Activated CD4-positive, alpha-beta T cell treated with anti-CD3 and anti-CD28 coated beads, Interleukin-2, amount 10 ng/mL, durations not matched to agents 7 days and 5 days (primary cell): ENCODE measurements around the gene EDA. TPM values are rescaled to one million over a fixed set of nuclear protein-coding genes. Genes with fewer than 3 reads are reported as not detected.

ENCODE experiments used
- CTCF ChIA-PET: fragments of 350-600 bp; sonication (Branson Sonifier 250); formaldehyde crosslinking; loops from one replicate; lab custom pipeline; 2021; ENCODE audit warnings: antibody characterized with exemption; lab: Charles Lee
- POLR2A ChIA-PET: fragments of 350-600 bp; sonication (Branson Sonifier 250); formaldehyde crosslinking; loops from one replicate; lab custom pipeline; 2021; ENCODE audit warnings: antibody characterized with exemption; lab: Charles Lee
- DNase-seq: peaks from one replicate; pipeline ENCODE4 v3.0.0-alpha.2; 2020
- H3K27ac Mint-ChIP-seq: one replicate; pipeline ENCODE4 v1.8.0; 2021; ENCODE audit warnings: mild to moderate bottlenecking, moderate library complexity, mixed read lengths
- H3K27me3 Mint-ChIP-seq: one replicate; pipeline ENCODE4 v1.8.0; 2021; ENCODE audit warnings: mixed read lengths
- H3K36me3 Mint-ChIP-seq: one replicate; pipeline ENCODE4 v1.8.0; 2021; ENCODE audit warnings: low read depth, mixed read lengths
- H3K4me1 Mint-ChIP-seq: one replicate; pipeline ENCODE4 v1.8.0; 2021; ENCODE audit warnings: mixed read lengths
- H3K4me3 Mint-ChIP-seq: one replicate; pipeline ENCODE4 v1.8.0; 2021; ENCODE audit warnings: mild to moderate bottlenecking, moderate library complexity, mixed read lengths
- H3K9me3 Mint-ChIP-seq: one replicate; pipeline ENCODE4 v1.8.0; 2021; ENCODE audit warnings: mixed read lengths
- total RNA-seq, 2 experiments: library from RNA; stranded (reverse); gene quantifications; one replicate each; pipeline ENCODE4 v1.2.3, GENCODE V29; 2021

Gene EDA
- total RNA-seq, result 1 to 10 TPM; 1.4 to 1.9 TPM

GRCh38 chrX:69615779-69616456 is at the start of gene EDA:
Gene EDA (plus strand): TSS chrX:69616113.
- Mint-ChIP-seq H3K36me3 (no peaks in the 10 kb centered on the region), H3K9me3 (no peaks in the 10 kb centered on the region), H3K4me3 (peak within 1 kb of the TSS; percentile 69), H3K4me1 (no peaks in the 10 kb centered on the region), H3K27me3 (peaks cover 25% of the 10 kb centered on the region), H3K27ac (no peak within 1 kb of the TSS)
- ChIA-PET CTCF (interaction anchor here (1.0 kb wide), 1 partner anchor 9 kb away, joined by 3 read pairs; no protein-coding TSS in a partner anchor), POLR2A (no interaction called here)
- DNase-seq, result peak; percentile 51

DNA sequence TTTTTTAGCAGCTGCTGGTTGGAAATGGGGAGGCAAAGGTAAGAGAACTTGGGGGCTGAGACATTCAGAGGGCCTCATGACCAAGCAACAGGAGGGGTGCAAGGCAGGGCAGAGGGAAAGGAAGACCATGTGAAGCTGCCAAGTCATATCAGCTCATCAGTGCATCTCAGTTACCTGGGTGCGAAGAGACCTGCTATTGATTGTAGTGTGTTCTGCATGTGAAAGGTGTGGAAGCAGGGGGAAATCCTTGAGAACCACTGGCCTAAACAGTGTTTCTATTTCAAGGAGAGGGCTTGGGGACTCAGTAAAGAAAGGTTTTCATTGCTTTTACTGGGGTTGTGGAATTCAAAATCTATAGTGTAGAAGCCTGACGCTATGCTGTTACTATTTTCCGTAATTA is 47.1 kb upstream of the EDA start:
- no peak overlapping the region for H3K4me3 Mint-ChIP-seq
- H3K27me3 Mint-ChIP-seq, result no peaks in the 10 kb centered on the region
- no peaks in the 10 kb centered on the region for H3K36me3 Mint-ChIP-seq
- H3K27ac Mint-ChIP-seq, result no peak overlapping the region
- no peaks in the 10 kb centered on the region for H3K9me3 Mint-ChIP-seq
- H3K4me1 Mint-ChIP-seq, result no peaks in the 10 kb centered on the region
- ChIA-PET POLR2A (no interaction called here), CTCF (interaction anchor here (0.6 kb wide), 1 partner anchor 1286 kb away, joined by 4 read pairs; no protein-coding TSS in a partner anchor)
- DNase-seq, result no peak

DNA sequence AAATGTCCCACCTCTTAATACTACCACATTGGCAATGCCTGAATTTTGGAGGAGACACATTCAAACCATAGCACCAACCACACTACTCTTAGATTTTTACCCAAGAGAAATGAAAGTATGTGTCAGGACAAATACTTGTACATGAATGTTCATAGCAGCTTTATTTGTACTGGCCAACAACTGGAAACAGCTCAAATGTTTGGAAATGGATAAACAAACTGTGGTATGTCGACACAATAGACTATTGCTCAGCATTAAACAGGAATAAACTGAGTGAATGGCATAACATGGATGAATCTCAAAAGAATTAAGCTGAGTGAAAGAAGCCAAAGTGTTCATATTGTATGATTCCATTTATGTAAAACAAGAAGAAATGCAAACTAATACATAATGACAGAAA is 18.5 kb upstream of the EDA start:
- Mint-ChIP-seq H3K4me3 (no peak overlapping the region), H3K36me3 (no peaks in the 10 kb centered on the region), H3K27ac (no peak overlapping the region), H3K27me3 (peaks cover 3% of the 10 kb centered on the region), H3K9me3 (no peaks in the 10 kb centered on the region), H3K4me1 (no peaks in the 10 kb centered on the region)
- no peak for DNase-seq
- ChIA-PET POLR2A (no interaction called here), CTCF (no interaction called here)

DNA sequence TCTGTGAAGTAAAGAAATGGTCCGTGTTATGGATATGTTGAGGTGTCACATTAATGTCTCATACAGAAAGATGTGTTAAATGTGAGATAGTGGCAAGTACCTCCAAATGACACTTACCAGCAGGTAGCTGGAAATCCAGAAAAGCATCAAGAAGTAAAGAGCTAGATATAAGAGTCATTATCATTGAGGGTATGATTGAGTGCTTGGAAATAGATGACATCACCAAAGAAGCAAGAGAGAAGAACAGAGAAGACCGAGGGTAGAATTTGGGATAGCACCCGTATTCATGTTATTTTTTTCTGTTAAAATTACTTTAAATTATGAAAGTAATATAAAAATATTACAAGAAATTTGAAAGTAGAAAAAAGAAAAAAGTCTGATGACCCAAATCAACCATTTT is 15.7 kb upstream of the EDA start:
- ChIA-PET POLR2A (no interaction called here), CTCF (no interaction called here)
- no peaks in the 10 kb centered on the region for H3K4me1 Mint-ChIP-seq
- peaks cover 3% of the 10 kb centered on the region for H3K27me3 Mint-ChIP-seq
- H3K27ac Mint-ChIP-seq, result no peak overlapping the region
- DNase-seq, result no peak
- no peaks in the 10 kb centered on the region for H3K36me3 Mint-ChIP-seq
- H3K9me3 Mint-ChIP-seq, result no peaks in the 10 kb centered on the region
- no peak overlapping the region for H3K4me3 Mint-ChIP-seq

DNA sequence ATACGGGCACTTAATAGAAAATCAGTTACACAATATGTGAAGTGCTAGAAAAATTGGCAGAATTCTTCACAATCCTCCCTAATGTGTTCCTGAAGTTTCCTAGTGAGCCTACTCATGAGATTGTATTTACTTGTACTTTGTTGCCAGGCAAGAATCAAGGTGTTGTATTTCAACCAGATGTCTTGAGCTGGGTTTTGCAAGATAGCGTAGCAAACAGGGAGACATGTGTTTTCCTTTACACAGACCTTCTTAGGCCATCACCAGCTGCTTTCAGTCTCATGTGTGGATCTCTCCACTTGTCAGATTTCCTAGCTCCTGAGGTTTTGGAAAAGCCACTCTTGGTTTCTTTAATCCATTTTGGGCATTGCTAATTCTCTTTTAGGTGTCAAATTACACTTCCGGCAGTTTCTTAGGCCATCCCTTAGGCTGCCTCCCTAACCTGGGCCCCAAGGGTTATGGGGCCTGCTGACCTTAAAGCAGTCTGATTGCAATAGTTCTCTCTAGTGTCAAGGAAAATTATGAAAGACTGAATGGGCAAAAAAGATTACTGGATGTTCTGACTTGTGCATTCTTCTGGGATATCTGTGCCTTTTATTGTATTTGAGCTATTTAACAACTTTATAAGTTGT is 12.2 kb upstream of the EDA start:
- DNase-seq, result no peak
- H3K27me3 Mint-ChIP-seq, result peaks cover 3% of the 10 kb centered on the region
- no peaks in the 10 kb centered on the region for H3K36me3 Mint-ChIP-seq
- no peaks in the 10 kb centered on the region for H3K4me1 Mint-ChIP-seq
- no peaks in the 10 kb centered on the region for H3K9me3 Mint-ChIP-seq
- H3K4me3 Mint-ChIP-seq, result no peak overlapping the region
- POLR2A ChIA-PET, result no interaction called here
- CTCF ChIA-PET, result interaction anchor here (1.0 kb wide), 1 partner anchor 15 kb away, joined by 3 read pairs; no protein-coding TSS in a partner anchor
- no peak overlapping the region for H3K27ac Mint-ChIP-seq

DNA sequence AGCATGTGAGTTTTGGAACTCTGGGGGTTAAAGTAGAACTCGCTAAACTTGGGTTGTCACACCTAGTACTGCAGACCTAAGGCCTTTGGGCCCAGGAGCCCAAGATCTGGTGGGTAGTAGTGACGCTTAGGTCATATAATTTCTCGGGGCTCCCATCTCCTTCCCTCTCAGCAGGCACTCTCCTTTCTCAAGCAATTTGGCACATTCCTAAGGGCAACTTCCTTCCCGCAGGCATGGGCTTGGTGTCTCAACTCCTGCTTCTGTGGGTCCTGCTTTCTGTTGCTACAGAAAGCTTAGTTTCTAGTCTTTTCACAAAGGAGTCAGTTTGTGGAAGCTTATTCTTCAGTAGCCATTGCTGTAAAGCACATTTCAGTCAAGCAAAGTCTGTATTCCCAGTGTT is 10.4 kb upstream of the EDA start:
- CTCF ChIA-PET, result no interaction called here
- POLR2A ChIA-PET, result no interaction called here

DNA sequence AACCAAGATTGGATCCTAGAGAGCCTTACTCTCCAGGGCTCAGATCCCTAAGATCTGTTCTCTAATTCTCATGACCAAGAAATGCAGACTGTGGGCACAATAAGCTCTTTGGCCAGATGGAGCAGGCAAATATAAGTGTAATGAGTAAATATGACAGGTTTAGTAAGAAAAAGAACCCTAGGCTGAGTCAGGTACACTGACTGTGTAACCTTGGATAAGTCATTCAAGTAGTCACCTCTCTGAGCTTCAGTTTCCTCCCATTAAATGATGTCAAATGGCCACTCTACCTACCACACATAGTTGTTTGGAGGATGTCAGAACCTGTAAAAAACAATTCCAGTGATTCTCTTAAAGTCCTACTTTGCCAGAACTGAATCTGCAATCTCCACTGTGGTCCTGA is 8.3 kb upstream of the EDA start:
- Mint-ChIP-seq H3K4me3 (no peak overlapping the region), H3K9me3 (no peaks in the 10 kb centered on the region), H3K27me3 (peaks cover 3% of the 10 kb centered on the region), H3K4me1 (no peaks in the 10 kb centered on the region), H3K27ac (no peak overlapping the region), H3K36me3 (no peaks in the 10 kb centered on the region)
- ChIA-PET POLR2A (no interaction called here), CTCF (no interaction called here)
- DNase-seq, result no peak

More for the DNA sequence above, 10.4 kb upstream of the EDA start:
- Mint-ChIP-seq H3K4me1 (no peaks in the 10 kb centered on the region), H3K27ac (no peak overlapping the region), H3K36me3 (no peaks in the 10 kb centered on the region), H3K9me3 (no peaks in the 10 kb centered on the region), H3K27me3 (peaks cover 3% of the 10 kb centered on the region), H3K4me3 (no peak overlapping the region)
- DNase-seq, result no peak

DNA sequence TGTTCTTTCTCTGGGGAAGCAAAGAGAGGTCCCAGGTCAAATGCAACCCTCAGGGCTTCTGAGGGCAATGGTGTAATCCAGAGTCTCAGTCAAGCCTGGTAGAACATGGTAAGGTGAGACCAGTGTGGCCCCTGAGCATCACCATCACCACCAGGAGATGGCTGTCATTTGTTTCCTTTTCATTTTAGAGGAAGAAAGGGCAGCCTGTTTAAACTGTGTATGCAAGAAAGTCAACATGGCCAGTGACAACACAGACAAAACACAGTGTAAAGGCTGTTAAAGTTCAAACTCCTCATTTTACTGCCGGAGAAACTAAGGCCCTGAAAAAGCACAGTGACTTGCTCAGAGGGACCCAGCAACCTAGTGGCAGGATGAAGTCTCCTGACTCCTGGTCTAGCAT is 2.0 kb upstream of the EDA start:
- Mint-ChIP-seq H3K36me3 (no peaks in the 10 kb centered on the region), H3K27me3 (peaks cover 25% of the 10 kb centered on the region), H3K9me3 (no peaks in the 10 kb centered on the region), H3K27ac (no peak overlapping the region), H3K4me1 (no peaks in the 10 kb centered on the region), H3K4me3 (no peak overlapping the region)
- ChIA-PET POLR2A (no interaction called here), CTCF (no interaction called here)
- no peak for DNase-seq

GRCh38 chrX:69614886-69615285 is 1.0 kb upstream of the EDA start:
- Mint-ChIP-seq H3K4me3 (no peak overlapping the region), H3K9me3 (no peaks in the 10 kb centered on the region), H3K4me1 (no peaks in the 10 kb centered on the region), H3K27ac (no peak overlapping the region), H3K36me3 (no peaks in the 10 kb centered on the region), H3K27me3 (peaks cover 25% of the 10 kb centered on the region)
- ChIA-PET POLR2A (no interaction called here), CTCF (no interaction called here)
- DNase-seq, result no peak

GRCh38 chrX:69615342-69615741 is 571 bp upstream of the EDA start:
- ChIA-PET POLR2A (no interaction called here), CTCF (interaction anchor here (1.0 kb wide), 1 partner anchor 10 kb away, joined by 3 read pairs; no protein-coding TSS in a partner anchor)
- Mint-ChIP-seq H3K27ac (no peak overlapping the region), H3K4me3 (no peak overlapping the region), H3K27me3 (peaks cover 25% of the 10 kb centered on the region), H3K9me3 (no peaks in the 10 kb centered on the region), H3K4me1 (no peaks in the 10 kb centered on the region), H3K36me3 (no peaks in the 10 kb centered on the region)
- no peak for DNase-seq

- Mint-ChIP-seq H3K27me3 (peaks cover 25% of the 10 kb centered on the region), H3K4me3 (peak overlapping the region; percentile 69), H3K27ac (peak overlapping the region; percentile 9), H3K9me3 (no peaks in the 10 kb centered on the region), H3K4me1 (no peaks in the 10 kb centered on the region), H3K36me3 (no peaks in the 10 kb centered on the region)
- DNase-seq, result no peak
- ChIA-PET CTCF (no interaction called here), POLR2A (no interaction called here)
These were observed 717 bp downstream of the EDA start for GRCh38 chrX:69616457-69617203.

GRCh38 chrX:69618803-69619202 is 2.9 kb downstream of the EDA start:
- ChIA-PET CTCF (interaction anchor here (1.0 kb wide), 1 partner anchor 14 kb away, joined by 3 read pairs; no protein-coding TSS in a partner anchor), POLR2A (no interaction called here)
- peak; percentile 8 for DNase-seq
- Mint-ChIP-seq H3K4me1 (no peaks in the 10 kb centered on the region), H3K9me3 (no peaks in the 10 kb centered on the region), H3K27me3 (peaks cover 20% of the 10 kb centered on the region), H3K36me3 (no peaks in the 10 kb centered on the region), H3K4me3 (no peak overlapping the region), H3K27ac (no peak overlapping the region)

- H3K4me1 Mint-ChIP-seq, result peaks cover 6% of the 10 kb centered on the region
- no peak overlapping the region for H3K27ac Mint-ChIP-seq
These were observed 10.2 kb downstream of the EDA start for GRCh38 chrX:69626129-69626528.

More at GRCh38 chrX:69626129-69626528, 10.2 kb downstream of the EDA start:
- ChIA-PET CTCF (no interaction called here), POLR2A (no interaction called here)
- peaks cover 3% of the 10 kb centered on the region for H3K27me3 Mint-ChIP-seq
- no peaks in the 10 kb centered on the region for H3K36me3 Mint-ChIP-seq
- H3K9me3 Mint-ChIP-seq, result no peaks in the 10 kb centered on the region
- no peak for DNase-seq
- no peak overlapping the region for H3K4me3 Mint-ChIP-seq
